Measurements from ENCODE around the gene PARVB.

DNA sequence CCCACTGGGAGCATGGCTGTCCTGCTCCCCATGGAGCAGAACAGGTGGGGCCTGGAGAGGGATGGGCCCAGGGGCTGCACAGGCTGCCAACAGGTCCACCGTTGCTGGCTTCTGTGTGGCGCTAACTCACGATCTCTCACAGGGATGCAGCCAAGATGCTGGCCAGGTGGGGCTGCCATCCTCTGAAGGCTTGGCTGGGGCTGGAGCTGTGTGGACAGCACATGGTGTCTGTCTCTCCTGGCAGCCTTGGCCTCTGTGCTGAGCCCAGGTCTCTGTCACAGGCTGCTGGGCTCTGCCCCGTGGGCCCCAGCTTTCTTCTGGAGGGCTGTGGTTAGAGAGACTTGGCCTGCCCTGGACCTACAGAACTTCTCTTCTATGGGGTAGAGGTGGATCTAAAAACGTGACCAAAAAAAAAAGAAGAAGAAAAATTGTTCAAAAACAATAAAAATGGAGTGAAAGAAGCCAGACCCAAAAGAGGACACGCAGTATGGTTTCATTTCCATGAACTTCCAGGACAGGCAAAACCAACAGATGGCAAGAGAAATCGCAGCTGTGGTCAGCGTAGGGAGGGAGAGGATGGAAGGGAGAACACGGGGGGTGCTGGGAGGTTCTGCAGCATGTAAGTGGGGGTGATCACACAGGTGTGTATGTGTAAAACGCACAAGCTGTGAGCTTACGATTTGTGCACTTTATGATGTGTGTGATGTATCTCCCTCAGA is 168.9 kb downstream of the PARVB start:
- TF ChIP-seq, protein P1, sequence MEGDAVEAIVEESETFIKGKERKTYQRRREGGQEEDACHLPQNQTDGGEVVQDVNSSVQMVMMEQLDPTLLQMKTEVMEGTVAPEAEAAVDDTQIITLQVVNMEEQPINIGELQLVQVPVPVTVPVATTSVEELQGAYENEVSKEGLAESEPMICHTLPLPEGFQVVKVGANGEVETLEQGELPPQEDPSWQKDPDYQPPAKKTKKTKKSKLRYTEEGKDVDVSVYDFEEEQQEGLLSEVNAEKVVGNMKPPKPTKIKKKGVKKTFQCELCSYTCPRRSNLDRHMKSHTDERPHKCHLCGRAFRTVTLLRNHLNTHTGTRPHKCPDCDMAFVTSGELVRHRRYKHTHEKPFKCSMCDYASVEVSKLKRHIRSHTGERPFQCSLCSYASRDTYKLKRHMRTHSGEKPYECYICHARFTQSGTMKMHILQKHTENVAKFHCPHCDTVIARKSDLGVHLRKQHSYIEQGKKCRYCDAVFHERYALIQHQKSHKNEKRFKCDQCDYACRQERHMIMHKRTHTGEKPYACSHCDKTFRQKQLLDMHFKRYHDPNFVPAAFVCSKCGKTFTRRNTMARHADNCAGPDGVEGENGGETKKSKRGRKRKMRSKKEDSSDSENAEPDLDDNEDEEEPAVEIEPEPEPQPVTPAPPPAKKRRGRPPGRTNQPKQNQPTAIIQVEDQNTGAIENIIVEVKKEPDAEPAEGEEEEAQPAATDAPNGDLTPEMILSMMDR (IDR thresholded peaks at IDR 0.05): no peak
- TF ChIP-seq POLR2A (IDR thresholded peaks at IDR 0.05): no peak
